ENCODE results near the gene SLC37A2.
A peak's percentile ranks its signal among the peaks of the same experiment; 100 is the strongest.

Gene SLC37A2

GRCh38 chr11:125105926-125106325 lies 42.8 kb downstream of the SLC37A2 start:
- in situ Hi-C loops (cut with MboI; ENCODE audit: low pct_unique_long_range_greater_than_20kb, low sequenced_read_pairs, unreplicated experiment), result no loop called here
- TF ChIP-seq, protein P1, sequence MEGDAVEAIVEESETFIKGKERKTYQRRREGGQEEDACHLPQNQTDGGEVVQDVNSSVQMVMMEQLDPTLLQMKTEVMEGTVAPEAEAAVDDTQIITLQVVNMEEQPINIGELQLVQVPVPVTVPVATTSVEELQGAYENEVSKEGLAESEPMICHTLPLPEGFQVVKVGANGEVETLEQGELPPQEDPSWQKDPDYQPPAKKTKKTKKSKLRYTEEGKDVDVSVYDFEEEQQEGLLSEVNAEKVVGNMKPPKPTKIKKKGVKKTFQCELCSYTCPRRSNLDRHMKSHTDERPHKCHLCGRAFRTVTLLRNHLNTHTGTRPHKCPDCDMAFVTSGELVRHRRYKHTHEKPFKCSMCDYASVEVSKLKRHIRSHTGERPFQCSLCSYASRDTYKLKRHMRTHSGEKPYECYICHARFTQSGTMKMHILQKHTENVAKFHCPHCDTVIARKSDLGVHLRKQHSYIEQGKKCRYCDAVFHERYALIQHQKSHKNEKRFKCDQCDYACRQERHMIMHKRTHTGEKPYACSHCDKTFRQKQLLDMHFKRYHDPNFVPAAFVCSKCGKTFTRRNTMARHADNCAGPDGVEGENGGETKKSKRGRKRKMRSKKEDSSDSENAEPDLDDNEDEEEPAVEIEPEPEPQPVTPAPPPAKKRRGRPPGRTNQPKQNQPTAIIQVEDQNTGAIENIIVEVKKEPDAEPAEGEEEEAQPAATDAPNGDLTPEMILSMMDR (IDR thresholded peaks at IDR 0.05; ENCODE audit: extremely low read depth, insufficient read depth, missing control alignments), result no peak
- DNase-seq (ENCODE audit: low spot score), result no peak

- TF ChIP-seq, protein P1 (IDR thresholded peaks at IDR 0.05; ENCODE audit: extremely low read depth, insufficient read depth, missing control alignments), result no peak
Observed at GRCh38 chr11:125108469-125108868, 45.4 kb downstream of the SLC37A2 start.

GRCh38 chr11:125110506-125110905 lies 47.4 kb downstream of the SLC37A2 start:
- TF ChIP-seq, protein P1 (IDR thresholded peaks at IDR 0.05; ENCODE audit: extremely low read depth, insufficient read depth, missing control alignments), result no peak
- in situ Hi-C loops (cut with MboI; ENCODE audit: low pct_unique_long_range_greater_than_20kb, low sequenced_read_pairs, unreplicated experiment), result no loop called here
- DNase-seq (ENCODE audit: low spot score), result no peak

More at GRCh38 chr11:125108469-125108868, 45.4 kb downstream of the SLC37A2 start:
- in situ Hi-C loops (cut with MboI; ENCODE audit: low pct_unique_long_range_greater_than_20kb, low sequenced_read_pairs, unreplicated experiment), result no loop called here
- no peak for DNase-seq (ENCODE audit: low spot score)

GRCh38 chr11:125111001-125111342 lies 47.9 kb downstream of the SLC37A2 start:
- in situ Hi-C loops (cut with MboI; ENCODE audit: low pct_unique_long_range_greater_than_20kb, low sequenced_read_pairs, unreplicated experiment), result no loop called here
- TF ChIP-seq, protein P1 (IDR thresholded peaks at IDR 0.05; ENCODE audit: extremely low read depth, insufficient read depth, missing control alignments), result no peak
- DNase-seq (ENCODE audit: low spot score), result no peak

DNA sequence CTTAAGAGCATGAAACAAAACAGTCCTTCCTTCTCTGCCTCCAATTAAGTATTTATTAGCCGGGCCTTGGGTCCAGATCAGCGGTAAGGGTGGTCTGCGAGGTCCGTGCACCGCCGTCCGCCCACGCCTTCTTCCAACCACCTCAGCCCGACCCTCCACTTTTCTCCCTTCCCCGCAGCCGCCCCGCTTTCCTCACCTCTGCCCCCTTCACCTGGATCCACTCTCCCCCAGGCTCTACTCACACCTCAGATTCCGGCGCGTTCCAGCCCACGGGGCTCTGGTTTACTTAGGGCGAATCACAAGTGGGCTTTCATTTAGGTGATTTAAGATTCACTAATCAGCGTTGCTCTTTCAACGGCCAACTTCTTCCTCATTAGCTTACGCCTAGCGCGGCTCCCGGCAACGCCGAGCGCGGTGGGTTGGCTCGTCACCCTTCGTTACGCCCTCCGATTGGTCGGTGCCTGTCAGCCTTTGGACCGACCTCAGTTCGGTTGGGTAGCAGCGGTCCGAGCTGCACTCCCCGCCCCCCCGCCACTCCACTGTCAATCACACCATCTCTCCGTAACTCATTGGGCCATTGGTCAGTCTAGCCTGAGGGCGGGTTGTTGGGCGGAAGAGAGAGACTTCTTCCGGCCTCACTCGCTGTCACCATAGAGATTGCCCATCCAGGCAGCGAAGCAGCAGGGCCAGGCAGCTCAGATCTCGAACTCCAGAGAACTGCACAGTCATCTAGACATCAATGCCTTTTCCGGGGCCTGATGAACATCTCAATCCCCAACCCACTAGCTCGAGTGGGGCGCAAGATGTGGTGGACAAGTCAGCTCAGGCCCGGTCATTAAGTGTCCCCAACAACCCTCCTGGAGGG lies 48.5 kb downstream of the SLC37A2 start, which contains the start of gene TMEM218:
TSS of gene TMEM218 (minus strand) at position 284 of the 865 bp plus-strand sequence. CDS start 9,385 bp downstream, outside the sequence.
- peak; percentile 93 for DNase-seq (ENCODE audit: low spot score)
- in situ Hi-C loops (cut with MboI; ENCODE audit: low pct_unique_long_range_greater_than_20kb, low sequenced_read_pairs, unreplicated experiment), result no loop called here

DNA sequence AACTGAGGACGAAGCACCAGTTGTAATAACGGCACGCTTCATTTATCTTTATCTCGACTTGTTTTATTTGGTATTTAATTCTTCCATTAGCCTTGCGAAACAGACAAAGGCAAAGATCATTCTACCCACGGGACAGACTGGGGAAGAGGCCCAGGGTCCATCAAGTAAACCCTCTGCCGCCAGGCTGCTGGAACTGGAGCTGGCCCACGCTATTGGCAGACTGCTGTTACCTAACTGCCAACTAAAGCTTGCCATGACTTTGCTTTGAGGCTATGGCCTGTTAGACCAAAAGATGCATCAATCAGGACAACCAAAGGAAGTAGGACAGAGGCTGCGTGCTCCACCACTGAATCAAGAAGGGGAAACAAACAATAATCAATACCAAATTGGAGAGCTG lies 49.1 kb downstream of the SLC37A2 start:
- in situ Hi-C loops (cut with MboI; ENCODE audit: low pct_unique_long_range_greater_than_20kb, low sequenced_read_pairs, unreplicated experiment), result no loop called here
- TF ChIP-seq, protein P1 (IDR thresholded peaks at IDR 0.05; ENCODE audit: extremely low read depth, insufficient read depth, missing control alignments), result no peak

More for the DNA sequence above, 48.5 kb downstream of the SLC37A2 start, which contains the start of gene TMEM218:
- TF ChIP-seq, protein P1 (IDR thresholded peaks at IDR 0.05; ENCODE audit: extremely low read depth, insufficient read depth, missing control alignments), result no peak

More for the DNA sequence above, 49.1 kb downstream of the SLC37A2 start:
- no peak for DNase-seq (ENCODE audit: low spot score)
